Lung (tissue), 12 donors: ENCODE results near the gene KLRD1. TPM values are rescaled to one million over a fixed set of nuclear protein-coding genes. Genes with fewer than 3 reads are reported as not detected.

ENCODE experiments used
- ATAC-seq: fragments of 200-7000 bp; cut with Tn5 transposase; one replicate; pipeline ENCODE4 v1.9.1; 2020; ENCODE audit warnings: moderate number of reproducible peaks; ENCODE audit not compliant: insufficient read depth, low FRiP score
- DNase-seq, 3 donors: peaks; one replicate each; pipeline ENCODE4 v3.0.0-alpha.2; 2013 to 2017
- H3K27ac ChIP-seq, 2 donors: one replicate each; pipeline ENCODE4 v1.5.1; 2013; ENCODE audit warnings: mild to moderate bottlenecking in 2 of 2, moderate library complexity in 2 of 2, control low read depth in 1 of 2, inconsistent platforms in 1 of 2, low read depth in 1 of 2, low read length in 1 of 2
- H3K27me3 ChIP-seq, 3 donors: one replicate each; pipeline ENCODE4 v1.5.1; 2013; ENCODE audit warnings: low read length in 2 of 3; ENCODE audit not compliant: control insufficient read depth in 3 of 3, insufficient read depth in 3 of 3
- H3K36me3 ChIP-seq, 4 donors: one replicate each; pipeline ENCODE4 v1.5.1; 2013; ENCODE audit warnings: low read length in 4 of 4, mild to moderate bottlenecking in 1 of 4, moderate library complexity in 1 of 4; ENCODE audit not compliant: control insufficient read depth in 4 of 4, insufficient read depth in 4 of 4
- H3K4me1 ChIP-seq, 5 donors: one replicate each; pipeline ENCODE4 v1.5.1; 2013; ENCODE audit warnings: low read length in 5 of 5, mild to moderate bottlenecking in 2 of 5, moderate library complexity in 1 of 5; ENCODE audit not compliant: control insufficient read depth in 5 of 5, insufficient read depth in 5 of 5
- H3K4me3 ChIP-seq: one replicate; pipeline ENCODE4 v1.5.1; 2013; ENCODE audit warnings: mild to moderate bottlenecking, control low read depth, moderate library complexity
- H3K9ac ChIP-seq, 2 donors: one replicate each; pipeline ENCODE4 v1.5.1; 2013; ENCODE audit warnings: low read length in 2 of 2, control low read depth in 1 of 2; ENCODE audit not compliant: insufficient read depth in 1 of 2
- H3K9me3 ChIP-seq, 4 donors: one replicate each; pipeline ENCODE4 v1.5.1; 2013; ENCODE audit warnings: low read length in 3 of 4, mild to moderate bottlenecking in 1 of 4, moderate library complexity in 1 of 4; ENCODE audit not compliant: control insufficient read depth in 4 of 4, insufficient read depth in 3 of 4
- CTCF ChIP-seq: IDR thresholded peaks from 2 replicates; pipeline ENCODE4 v1.5.1; 2012; ENCODE audit warnings: mild to moderate bottlenecking; ENCODE audit errors: control extremely low read depth, extremely low read depth
- WGBS, 2 donors: extraction: QIAGEN DNeasy Blood & Tissue Kit; methylation state at CpG; one replicate each; pipeline ENCODE4 v1.1.7; 2013; 5-methylcytosine and 5-hydroxymethylcytosine counted together
- polyA plus RNA-seq, 2 donors: library from polyadenylated mRNA; stranded (reverse); fragments of 200-250 nt; gene quantifications; one replicate each; pipeline ENCODE4 v1.2.1, GENCODE V29; 2013
- total RNA-seq, 2 donors: library from RNA; depleted of rRNA in 1 of 2; stranded (reverse); fragments of >200 nt in 1 of 2; gene quantifications; one replicate each; pipeline ENCODE4 v1.2.1, GENCODE V29; 2014 to 2021
- donor health status: control.
- donor health status: control.
- donor health status: Bipolar disorder and iron deficiency.
- donor health status: healthy.
- donor health status: DM: yes; HTN: yes; CAD: no.

Gene KLRD1
- total and polyA plus RNA-seq, 4 donors: 1.1 to 5.2 (median 3.7) TPM

- H3K4me3 ChIP-seq: peak overlapping the region; percentile 72
- peak overlapping the region; percentile 74 to 100 for H3K9ac ChIP-seq
- peak; percentile 63 to 86 (median 77) for DNase-seq
- peak overlapping the region; percentile 71 to 99 for H3K27ac ChIP-seq
- no peaks in the 10 kb centered on the region for H3K9me3 ChIP-seq
- no peaks in the 10 kb centered on the region for H3K27me3 ChIP-seq
- H3K36me3 ChIP-seq: no peaks in the 10 kb centered on the region
- peaks cover 4 to 50% (median 23%) of the 10 kb centered on the region in 5 donors for H3K4me1 ChIP-seq
- ATAC-seq: peak; percentile 67
- 20 to 24% methylated on average over 19 of the region's 19 CpGs for WGBS, 2 donors
- TF ChIP-seq CTCF: no peak
Measured at GRCh38 chr12:10363914-10364814, 56.5 kb downstream of the KLRD1 start.

DNA sequence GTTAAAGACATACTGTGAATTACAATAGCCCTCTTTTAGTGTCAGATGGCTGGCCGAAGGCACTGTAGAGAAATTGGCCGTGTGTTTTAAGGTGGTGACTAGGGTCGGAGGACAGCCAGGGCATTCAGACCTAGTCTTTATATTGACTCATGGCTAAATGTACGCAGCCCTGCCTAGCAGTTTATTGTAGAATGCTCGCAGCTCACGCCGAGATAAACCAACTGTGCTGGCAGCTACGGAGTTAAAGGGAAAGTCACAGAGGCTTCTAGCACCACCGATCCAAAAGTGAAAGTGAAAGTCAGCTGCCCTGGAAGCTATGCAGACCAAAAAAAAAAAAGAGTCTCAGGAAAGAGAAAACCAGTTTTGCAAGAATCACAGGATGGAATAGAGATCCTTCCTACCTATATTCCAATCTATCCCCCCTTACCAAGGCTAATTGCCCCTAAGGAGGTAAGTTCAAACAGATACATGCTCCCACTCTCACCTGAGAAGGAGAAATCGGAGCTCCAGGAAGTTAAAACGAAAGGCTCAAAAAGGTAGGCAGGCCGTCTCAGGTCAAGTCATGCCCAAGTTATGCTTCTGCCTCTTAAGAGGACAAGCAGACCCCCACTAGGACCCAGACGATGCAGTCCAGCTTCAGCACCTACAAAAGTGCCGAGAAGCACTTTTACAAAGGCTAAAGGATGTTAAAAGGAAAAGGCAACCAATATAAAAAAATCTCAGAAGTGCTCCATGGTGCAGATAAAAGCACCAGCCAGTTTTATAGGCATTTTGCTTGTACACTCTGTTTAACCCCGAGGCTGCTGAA is 57.3 kb downstream of the KLRD1 start:
- Histone ChIP-seq H3K9ac (peak overlapping the region; percentile 74 to 100), H3K36me3 (no peaks in the 10 kb centered on the region), H3K27ac (peak overlapping the region; percentile 71 to 99), H3K4me3 (peak overlapping the region; percentile 72), H3K9me3 (no peaks in the 10 kb centered on the region), H3K27me3 (no peaks in the 10 kb centered on the region), H3K4me1 (peaks cover 4 to 50% (median 23%) of the 10 kb centered on the region in 5 donors)
- no peak for TF ChIP-seq CTCF
- ATAC-seq (peak; percentile 69), DNase-seq (peak; percentile 87 to 97 (median 96))
- 1 to 2% methylated on average over 15 of the region's 15 CpGs for WGBS, 2 donors

DNA sequence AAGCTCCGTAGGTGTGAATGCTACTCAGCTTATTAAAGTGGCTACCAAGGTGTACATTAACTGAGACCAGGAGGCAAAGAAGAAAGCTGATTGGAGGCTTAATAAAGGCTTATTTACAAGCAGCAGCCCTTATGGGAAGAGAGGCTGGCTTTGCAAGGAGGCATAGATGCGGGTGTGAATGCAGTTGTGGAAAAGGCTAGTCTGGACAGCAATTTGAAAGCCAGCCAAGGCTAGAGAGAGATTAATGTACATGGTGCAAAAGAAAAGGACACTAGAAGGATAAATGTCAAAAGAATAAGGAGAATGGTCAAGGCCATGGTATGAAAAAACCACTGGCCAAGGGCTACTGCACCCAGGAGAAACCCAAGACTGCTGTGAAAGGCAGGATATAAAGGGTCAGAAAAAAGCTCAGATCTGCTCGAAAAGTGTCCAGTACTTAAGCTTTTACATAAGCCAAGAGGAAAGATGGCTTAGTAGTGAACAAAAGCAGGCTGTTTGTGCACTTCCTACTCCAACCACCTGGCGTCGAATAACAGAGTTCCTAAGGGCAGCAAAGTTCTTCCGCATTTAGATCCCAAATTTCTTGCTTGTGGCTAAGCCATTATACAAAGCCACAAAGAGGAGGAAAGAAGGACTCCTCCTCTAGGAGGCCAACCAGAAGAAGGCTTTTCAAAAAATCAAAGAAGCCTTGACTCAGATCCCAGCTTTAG is 58.2 kb downstream of the KLRD1 start:
- TF ChIP-seq CTCF: no peak
- 32 to 44% methylated on average over 6 of the region's 6 CpGs for WGBS, 2 donors

More for the DNA sequence above, 58.2 kb downstream of the KLRD1 start:
- no peaks in the 10 kb centered on the region for H3K9me3 ChIP-seq
- H3K27ac ChIP-seq: peak overlapping the region; percentile 71 to 87
- DNase-seq (peak in 2 of 3 donors; percentile 51 to 52), ATAC-seq (no peak)
- no peak overlapping the region for H3K4me3 ChIP-seq
- no peaks in the 10 kb centered on the region for H3K36me3 ChIP-seq
- peaks cover 4 to 49% (median 23%) of the 10 kb centered on the region in 5 donors for H3K4me1 ChIP-seq
- H3K9ac ChIP-seq: peak overlapping the region; percentile 74 to 100
- no peaks in the 10 kb centered on the region for H3K27me3 ChIP-seq
